ENCODE measurements around the gene SNRNP48. TPM values are rescaled to one million over a fixed set of nuclear protein-coding genes. Genes with fewer than 3 reads are reported as not detected.

SNRNP48 gene
- total RNA-seq, 1 experiment from 2014 or later: 29.4 TPM

GRCh38 chr6:7572213-7572943, 17.6 kb upstream of the SNRNP48 start:
- H3K9me3 ChIP-seq (ENCODE audit: low read depth, low read length, poor library complexity, severe bottlenecking): no peaks in the 10 kb centered on the region
- H3K27me3 ChIP-seq (replicated peaks; ENCODE audit: insufficient read depth, low read depth, low read length, poor library complexity): no peaks in the 10 kb centered on the region
- ChIA-PET POLR2A (ENCODE audit: low non-redundant PET) (no interaction called here), CTCF (no interaction called here)
- no peak for DNase-seq (ENCODE audit: low spot score)
- no peak for TF ChIP-seq EZH2 (IDR thresholded peaks at IDR 0.05; ENCODE audit: borderline replicate concordance, low read depth, low read length, poor library complexity, severe bottlenecking)
- no peak for TF ChIP-seq CTCF (conservative IDR thresholded peaks at IDR 0.05; ENCODE audit: low read depth, low read length)
- no peaks in the 10 kb centered on the region for H3K36me3 ChIP-seq (ENCODE audit: insufficient read depth, low read length, poor library complexity, severe bottlenecking)
- H3K4me3 ChIP-seq (ENCODE audit: low read depth, low read length, poor library complexity, severe bottlenecking): no peak overlapping the region
- no TSS peak for BruUV-seq (replicated peaks)
- no peaks in the 10 kb centered on the region for H3K4me1 ChIP-seq (ENCODE audit: insufficient read depth, low read length, poor library complexity, severe bottlenecking)
- intact Hi-C loops (cut with micrococcal nuclease; ENCODE audit: unreplicated experiment): no loop called here
- no peak overlapping the region for H3K27ac ChIP-seq (ENCODE audit: low read depth, low read length, poor library complexity, severe bottlenecking)

GRCh38 chr6:7574500-7574899, 15.5 kb upstream of the SNRNP48 start:
- TF ChIP-seq CTCF (conservative IDR thresholded peaks at IDR 0.05; ENCODE audit: low read depth, low read length) (no peak), EZH2 (IDR thresholded peaks at IDR 0.05; ENCODE audit: borderline replicate concordance, low read depth, low read length, poor library complexity, severe bottlenecking) (no peak)
- no peaks in the 10 kb centered on the region for H3K27me3 ChIP-seq (replicated peaks; ENCODE audit: insufficient read depth, low read depth, low read length, poor library complexity)
- DNase-seq (ENCODE audit: low spot score): no peak
- no peak overlapping the region for H3K4me3 ChIP-seq (ENCODE audit: low read depth, low read length, poor library complexity, severe bottlenecking)
- POLR2A ChIA-PET (ENCODE audit: low non-redundant PET): no interaction called here
- no peaks in the 10 kb centered on the region for H3K4me1 ChIP-seq (ENCODE audit: insufficient read depth, low read length, poor library complexity, severe bottlenecking)
- H3K27ac ChIP-seq (ENCODE audit: low read depth, low read length, poor library complexity, severe bottlenecking): no peak overlapping the region
- no peaks in the 10 kb centered on the region for H3K9me3 ChIP-seq (ENCODE audit: low read depth, low read length, poor library complexity, severe bottlenecking)
- CTCF ChIA-PET: no interaction called here
- intact Hi-C loops (cut with micrococcal nuclease; ENCODE audit: unreplicated experiment): no loop called here
- H3K36me3 ChIP-seq (ENCODE audit: insufficient read depth, low read length, poor library complexity, severe bottlenecking): no peaks in the 10 kb centered on the region
- BruUV-seq (replicated peaks): no TSS peak

- no peaks in the 10 kb centered on the region for H3K27me3 ChIP-seq (replicated peaks; ENCODE audit: insufficient read depth, low read depth, low read length, poor library complexity)
- no peaks in the 10 kb centered on the region for H3K9me3 ChIP-seq (ENCODE audit: low read depth, low read length, poor library complexity, severe bottlenecking)
- intact Hi-C loops (cut with micrococcal nuclease; ENCODE audit: unreplicated experiment): no loop called here
- H3K4me1 ChIP-seq (ENCODE audit: insufficient read depth, low read length, poor library complexity, severe bottlenecking): no peaks in the 10 kb centered on the region
- BruUV-seq (replicated peaks): no TSS peak
- H3K27ac ChIP-seq (ENCODE audit: low read depth, low read length, poor library complexity, severe bottlenecking): no peak overlapping the region
- TF ChIP-seq CTCF (conservative IDR thresholded peaks at IDR 0.05; ENCODE audit: low read depth, low read length) (no peak), EZH2 (IDR thresholded peaks at IDR 0.05; ENCODE audit: borderline replicate concordance, low read depth, low read length, poor library complexity, severe bottlenecking) (no peak)
- no peak for DNase-seq (ENCODE audit: low spot score)
- H3K4me3 ChIP-seq (ENCODE audit: low read depth, low read length, poor library complexity, severe bottlenecking): no peak overlapping the region
- POLR2A ChIA-PET (ENCODE audit: low non-redundant PET): no interaction called here
- CTCF ChIA-PET: interaction anchor here (0.6 kb wide), 1 partner anchor 98 kb away, joined by 9 read pairs; no protein-coding TSS in a partner anchor
- no peaks in the 10 kb centered on the region for H3K36me3 ChIP-seq (ENCODE audit: insufficient read depth, low read length, poor library complexity, severe bottlenecking)
These were observed 11.5 kb upstream of the SNRNP48 start for GRCh38 chr6:7578516-7578915.
